ENCODE measurements around the gene DCLRE1C.

DNA sequence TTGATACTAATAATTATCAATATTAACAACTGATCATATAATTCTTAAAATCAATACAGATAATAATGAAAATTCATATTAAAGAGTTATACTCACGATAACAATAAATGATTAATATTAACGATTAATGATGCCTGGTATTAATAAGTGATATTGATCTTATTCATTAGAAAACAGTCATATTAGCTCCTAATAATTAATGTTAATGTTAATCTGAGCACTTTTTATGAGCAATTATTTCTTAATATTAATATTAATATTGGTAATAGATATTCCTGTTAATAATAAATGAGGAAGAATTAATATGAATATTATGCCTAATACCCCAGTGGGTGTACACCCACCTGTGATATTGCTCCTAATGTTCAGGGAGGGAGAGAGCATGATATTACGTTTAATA is 28.8 kb upstream of the DCLRE1C start:
- TF ChIP-seq, protein P1, sequence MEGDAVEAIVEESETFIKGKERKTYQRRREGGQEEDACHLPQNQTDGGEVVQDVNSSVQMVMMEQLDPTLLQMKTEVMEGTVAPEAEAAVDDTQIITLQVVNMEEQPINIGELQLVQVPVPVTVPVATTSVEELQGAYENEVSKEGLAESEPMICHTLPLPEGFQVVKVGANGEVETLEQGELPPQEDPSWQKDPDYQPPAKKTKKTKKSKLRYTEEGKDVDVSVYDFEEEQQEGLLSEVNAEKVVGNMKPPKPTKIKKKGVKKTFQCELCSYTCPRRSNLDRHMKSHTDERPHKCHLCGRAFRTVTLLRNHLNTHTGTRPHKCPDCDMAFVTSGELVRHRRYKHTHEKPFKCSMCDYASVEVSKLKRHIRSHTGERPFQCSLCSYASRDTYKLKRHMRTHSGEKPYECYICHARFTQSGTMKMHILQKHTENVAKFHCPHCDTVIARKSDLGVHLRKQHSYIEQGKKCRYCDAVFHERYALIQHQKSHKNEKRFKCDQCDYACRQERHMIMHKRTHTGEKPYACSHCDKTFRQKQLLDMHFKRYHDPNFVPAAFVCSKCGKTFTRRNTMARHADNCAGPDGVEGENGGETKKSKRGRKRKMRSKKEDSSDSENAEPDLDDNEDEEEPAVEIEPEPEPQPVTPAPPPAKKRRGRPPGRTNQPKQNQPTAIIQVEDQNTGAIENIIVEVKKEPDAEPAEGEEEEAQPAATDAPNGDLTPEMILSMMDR (conservative IDR thresholded peaks at IDR 0.05; ENCODE audit: low read length) = no peak
- no peak for TF ChIP-seq EZH2phosphoT487 (IDR thresholded peaks at IDR 0.05; ENCODE audit: borderline replicate concordance, low read depth, low read length)

All from OCI-LY7 (cell line).